ENCODE data around the gene CREBRF. TPM values are rescaled to one million over a fixed set of nuclear protein-coding genes. Genes with fewer than 3 reads are reported as not detected.

CREBRF gene
- total and polyA plus RNA-seq, 9 of the 15 experiments (the other 6 are each of a cell fraction or from before 2014, with no cell fraction given) = 1.1 to 4.9 (median 2.9) TPM

- TF ChIP-seq ATF3 (IDR thresholded peaks at IDR 0.05) (no peak), ATF3 (CRISPR knock-in tag; conservative IDR thresholded peaks at IDR 0.05) (0 out of 2 replicates have a peak, but pooled peaks have one; percentile 63), ARID3A (IDR thresholded peaks at IDR 0.05; ENCODE audit: borderline replicate concordance, low read depth, low read length) (no peak), ZNF41 (CRISPR knock-in tag; conservative IDR thresholded peaks at IDR 0.05) (no peak), HDAC8 (tag; IDR thresholded peaks at IDR 0.05) (no peak), FOXP1 (CRISPR knock-in tag; IDR thresholded peaks at IDR 0.05) (no peak), SMAD4 (CRISPR knock-in tag; conservative IDR thresholded peaks at IDR 0.05) (peak; percentile 48; the same call in 1 of the 2 replicates), ZBTB5 (IDR thresholded peaks at IDR 0.05) (no peak), TGIF2 (CRISPR knock-in tag; IDR thresholded peaks at IDR 0.05) (no peak), CTBP1 (IDR thresholded peaks at IDR 0.05; ENCODE audit: borderline replicate concordance) (peak; percentile 97), SUPT5H (IDR thresholded peaks at IDR 0.05) (peak; percentile 81), ZNF12 (CRISPR knock-in tag; IDR thresholded peaks at IDR 0.05) (no peak), ZNF764 (CRISPR knock-in tag; IDR thresholded peaks at IDR 0.05; ENCODE audit: low read depth) (no peak), ETV6 (IDR thresholded peaks at IDR 0.05; ENCODE audit: borderline replicate concordance in 1 of 2, low read depth in 2 of 2, low read length in 1 of 2) (no peak), ETV6 (CRISPR knock-in tag; IDR thresholded peaks at IDR 0.05; ENCODE audit: borderline replicate concordance) (no peak), ZBTB11 (CRISPR knock-in tag; IDR thresholded peaks at IDR 0.05) (peak in 1 of 3 experiments; percentile 79; a peak in 3 of 6 replicates), L3MBTL2 (IDR thresholded peaks at IDR 0.05) (peak; percentile 81), SRSF9 (IDR thresholded peaks at IDR 0.05; ENCODE audit: borderline replicate concordance, low read depth, low read length) (no peak), ZNF79 (CRISPR knock-in tag; IDR thresholded peaks at IDR 0.05; ENCODE audit: low read depth) (no peak)
Measured at GRCh38 chr5:173144200-173145176, 88.3 kb downstream of the CREBRF start, which contains the start of gene BNIP1 (continued).
